HepG2 (cell line): Measurements from ENCODE around the gene KAT2A. TPM values are rescaled to one million over a fixed set of nuclear protein-coding genes. Genes with fewer than 3 reads are reported as not detected.

Source experiments
- MLLT10 ChIP-seq: sonication (generic); formaldehyde crosslinking; IDR thresholded peaks from 2 replicates; pipeline ENCODE4 v1.4.0; 2020; ENCODE audit warnings: missing genetic modification reagents
- NFKB2 ChIP-seq: sonication (generic); formaldehyde crosslinking; IDR thresholded peaks from 2 replicates; pipeline ENCODE4 v1.4.0; 2020; ENCODE audit warnings: missing genetic modification reagents, borderline replicate concordance
- STAT5B ChIP-seq: sonication (generic); formaldehyde crosslinking; IDR thresholded peaks from 2 replicates; pipeline ENCODE4 v1.4.0; 2020; ENCODE audit warnings: missing genetic modification reagents
- TOPORS ChIP-seq: sonication (generic); formaldehyde crosslinking; IDR thresholded peaks from 2 replicates; pipeline ENCODE4 v1.8.0; 2023; ENCODE audit warnings: mild to moderate bottlenecking, missing genetic modification reagents
- ZNF143 ChIP-seq: sonication (generic); formaldehyde crosslinking; IDR thresholded peaks from 2 replicates; pipeline ENCODE4 v1.4.0; 2020; ENCODE audit warnings: missing genetic modification reagents
- ZNF652 ChIP-seq: IDR thresholded peaks from 2 replicates; pipeline ENCODE4 v1.6.1; 2016; ENCODE audit warnings: low read depth, borderline replicate concordance
- ZNF816 ChIP-seq: sonication (generic); formaldehyde crosslinking; IDR thresholded peaks from 2 replicates; pipeline ENCODE4 v1.8.0; 2022; ENCODE audit warnings: missing genetic modification reagents, mild to moderate bottlenecking, borderline replicate concordance
- polyA plus RNA-seq, 8 experiments: library from polyadenylated mRNA; depleted of rRNA in 3 of 8; stranded (reverse) in 7 of 8; unstranded in 1 of 8; fragments of >200 nt; fragmentation: Illumina TruSeq in 4 of 8; extraction: Trizol in 4 of 8; gene quantifications; 2 replicates each; pipeline versions ENCODE4 v1.2.1 to v1.2.3, GENCODE V29; 2011 to 2016; ENCODE audit warnings: low read depth in 4 of 8, missing spikeins in 1 of 8, mixed read lengths in 1 of 8; ENCODE audit not compliant: insufficient read depth in 1 of 8
- total RNA-seq, 5 experiments: library from RNA; depleted of rRNA; stranded (reverse); fragments of >200 nt; fragmentation: Illumina TruSeq; extraction: Trizol; gene quantifications; 2 replicates each; pipeline ENCODE4 v1.2.3, GENCODE V29; 2016; ENCODE audit warnings: low read depth in 1 of 5
- TF ChIP-seq, protein P1 (sequence below): IDR thresholded peaks from 2 replicates; pipeline ENCODE4 v1.6.1; 2018; ENCODE audit warnings: missing genetic modification reagents
- TF ChIP-seq, protein P2 (sequence below): sonication (generic); formaldehyde crosslinking; IDR thresholded peaks from 2 replicates; pipeline ENCODE4 v1.5.1; 2020; ENCODE audit warnings: mild to moderate bottlenecking, missing genetic modification reagents, moderate library complexity
- TF ChIP-seq, protein P3 (sequence below): sonication (generic); formaldehyde crosslinking; IDR thresholded peaks from 2 replicates; pipeline ENCODE4 v1.9.0; 2021; ENCODE audit warnings: mild to moderate bottlenecking, missing genetic modification reagents
- TF ChIP-seq, protein P4 (sequence below): sonication (generic); formaldehyde crosslinking; IDR thresholded peaks from 2 replicates; pipeline ENCODE4 v1.5.0; 2020; ENCODE audit warnings: missing genetic modification reagents
- TF ChIP-seq, protein P5 (sequence below): sonication (generic); IDR thresholded peaks from 2 replicates; pipeline ENCODE4 v1.6.1; 2016; ENCODE audit warnings: low read depth, borderline replicate concordance
- TF ChIP-seq, protein P6 (sequence below): conservative IDR thresholded peaks from 2 replicates; pipeline ENCODE4 v1.6.1; 2018; ENCODE audit warnings: missing genetic modification reagents

Gene KAT2A
- total and polyA plus RNA-seq, 2 of the 13 experiments (the other 11 are each of a cell fraction or from before 2014, with no cell fraction given), result 29.1 to 90.4 TPM

DNA sequence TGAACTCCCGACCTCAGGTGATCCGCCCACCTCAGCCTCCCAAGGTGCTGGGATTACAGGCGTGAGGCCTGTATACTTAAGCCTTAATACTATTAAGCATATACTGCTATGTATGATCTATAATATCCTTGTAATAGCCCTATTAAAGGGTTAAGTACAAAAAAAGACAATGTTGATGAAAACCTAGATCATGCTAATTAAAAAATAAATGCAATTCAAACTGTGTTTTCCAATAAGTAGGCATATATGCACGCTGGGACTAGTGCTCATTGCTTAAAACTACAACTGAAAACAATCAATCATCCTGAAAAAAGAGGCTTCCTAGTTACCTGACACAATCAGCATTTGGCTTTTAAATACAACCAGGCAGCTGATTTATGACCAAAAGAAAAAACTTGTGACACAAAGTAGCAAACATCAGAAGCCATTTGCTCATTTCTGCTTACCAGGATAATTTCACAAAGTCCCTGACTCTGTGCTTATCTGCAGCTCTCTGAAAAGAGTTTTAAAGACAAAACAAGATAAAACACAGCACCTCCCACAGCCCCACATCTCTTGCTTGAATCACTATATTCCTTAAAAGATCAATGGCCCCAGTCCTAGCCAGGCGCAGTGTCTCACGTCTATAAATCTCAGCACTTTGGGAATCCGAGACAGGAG, 34.0 kb downstream of the KAT2A start (continued):
- TF ChIP-seq ZNF143 (CRISPR knock-in tag) (no peak), TOPORS (CRISPR knock-in tag) (no peak), ZNF816 (no peak), ZNF652 (CRISPR knock-in tag) (peak; percentile 67), STAT5B (CRISPR knock-in tag) (no peak), NFKB2 (CRISPR knock-in tag) (no peak), MLLT10 (CRISPR knock-in tag) (no peak)
- TF ChIP-seq, protein P1, sequence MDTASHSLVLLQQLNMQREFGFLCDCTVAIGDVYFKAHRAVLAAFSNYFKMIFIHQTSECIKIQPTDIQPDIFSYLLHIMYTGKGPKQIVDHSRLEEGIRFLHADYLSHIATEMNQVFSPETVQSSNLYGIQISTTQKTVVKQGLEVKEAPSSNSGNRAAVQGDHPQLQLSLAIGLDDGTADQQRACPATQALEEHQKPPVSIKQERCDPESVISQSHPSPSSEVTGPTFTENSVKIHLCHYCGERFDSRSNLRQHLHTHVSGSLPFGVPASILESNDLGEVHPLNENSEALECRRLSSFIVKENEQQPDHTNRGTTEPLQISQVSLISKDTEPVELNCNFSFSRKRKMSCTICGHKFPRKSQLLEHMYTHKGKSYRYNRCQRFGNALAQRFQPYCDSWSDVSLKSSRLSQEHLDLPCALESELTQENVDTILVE, result 0 out of 2 replicates have a peak, but pooled peaks have one; percentile 7
- TF ChIP-seq, protein P2, sequence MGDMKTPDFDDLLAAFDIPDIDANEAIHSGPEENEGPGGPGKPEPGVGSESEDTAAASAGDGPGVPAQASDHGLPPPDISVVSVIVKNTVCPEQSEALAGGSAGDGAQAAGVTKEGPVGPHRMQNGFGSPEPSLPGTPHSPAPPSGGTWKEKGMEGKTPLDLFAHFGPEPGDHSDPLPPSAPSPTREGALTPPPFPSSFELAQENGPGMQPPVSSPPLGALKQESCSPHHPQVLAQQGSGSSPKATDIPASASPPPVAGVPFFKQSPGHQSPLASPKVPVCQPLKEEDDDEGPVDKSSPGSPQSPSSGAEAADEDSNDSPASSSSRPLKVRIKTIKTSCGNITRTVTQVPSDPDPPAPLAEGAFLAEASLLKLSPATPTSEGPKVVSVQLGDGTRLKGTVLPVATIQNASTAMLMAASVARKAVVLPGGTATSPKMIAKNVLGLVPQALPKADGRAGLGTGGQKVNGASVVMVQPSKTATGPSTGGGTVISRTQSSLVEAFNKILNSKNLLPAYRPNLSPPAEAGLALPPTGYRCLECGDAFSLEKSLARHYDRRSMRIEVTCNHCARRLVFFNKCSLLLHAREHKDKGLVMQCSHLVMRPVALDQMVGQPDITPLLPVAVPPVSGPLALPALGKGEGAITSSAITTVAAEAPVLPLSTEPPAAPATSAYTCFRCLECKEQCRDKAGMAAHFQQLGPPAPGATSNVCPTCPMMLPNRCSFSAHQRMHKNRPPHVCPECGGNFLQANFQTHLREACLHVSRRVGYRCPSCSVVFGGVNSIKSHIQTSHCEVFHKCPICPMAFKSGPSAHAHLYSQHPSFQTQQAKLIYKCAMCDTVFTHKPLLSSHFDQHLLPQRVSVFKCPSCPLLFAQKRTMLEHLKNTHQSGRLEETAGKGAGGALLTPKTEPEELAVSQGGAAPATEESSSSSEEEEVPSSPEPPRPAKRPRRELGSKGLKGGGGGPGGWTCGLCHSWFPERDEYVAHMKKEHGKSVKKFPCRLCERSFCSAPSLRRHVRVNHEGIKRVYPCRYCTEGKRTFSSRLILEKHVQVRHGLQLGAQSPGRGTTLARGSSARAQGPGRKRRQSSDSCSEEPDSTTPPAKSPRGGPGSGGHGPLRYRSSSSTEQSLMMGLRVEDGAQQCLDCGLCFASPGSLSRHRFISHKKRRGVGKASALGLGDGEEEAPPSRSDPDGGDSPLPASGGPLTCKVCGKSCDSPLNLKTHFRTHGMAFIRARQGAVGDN, result no peak
- TF ChIP-seq, protein P3, sequence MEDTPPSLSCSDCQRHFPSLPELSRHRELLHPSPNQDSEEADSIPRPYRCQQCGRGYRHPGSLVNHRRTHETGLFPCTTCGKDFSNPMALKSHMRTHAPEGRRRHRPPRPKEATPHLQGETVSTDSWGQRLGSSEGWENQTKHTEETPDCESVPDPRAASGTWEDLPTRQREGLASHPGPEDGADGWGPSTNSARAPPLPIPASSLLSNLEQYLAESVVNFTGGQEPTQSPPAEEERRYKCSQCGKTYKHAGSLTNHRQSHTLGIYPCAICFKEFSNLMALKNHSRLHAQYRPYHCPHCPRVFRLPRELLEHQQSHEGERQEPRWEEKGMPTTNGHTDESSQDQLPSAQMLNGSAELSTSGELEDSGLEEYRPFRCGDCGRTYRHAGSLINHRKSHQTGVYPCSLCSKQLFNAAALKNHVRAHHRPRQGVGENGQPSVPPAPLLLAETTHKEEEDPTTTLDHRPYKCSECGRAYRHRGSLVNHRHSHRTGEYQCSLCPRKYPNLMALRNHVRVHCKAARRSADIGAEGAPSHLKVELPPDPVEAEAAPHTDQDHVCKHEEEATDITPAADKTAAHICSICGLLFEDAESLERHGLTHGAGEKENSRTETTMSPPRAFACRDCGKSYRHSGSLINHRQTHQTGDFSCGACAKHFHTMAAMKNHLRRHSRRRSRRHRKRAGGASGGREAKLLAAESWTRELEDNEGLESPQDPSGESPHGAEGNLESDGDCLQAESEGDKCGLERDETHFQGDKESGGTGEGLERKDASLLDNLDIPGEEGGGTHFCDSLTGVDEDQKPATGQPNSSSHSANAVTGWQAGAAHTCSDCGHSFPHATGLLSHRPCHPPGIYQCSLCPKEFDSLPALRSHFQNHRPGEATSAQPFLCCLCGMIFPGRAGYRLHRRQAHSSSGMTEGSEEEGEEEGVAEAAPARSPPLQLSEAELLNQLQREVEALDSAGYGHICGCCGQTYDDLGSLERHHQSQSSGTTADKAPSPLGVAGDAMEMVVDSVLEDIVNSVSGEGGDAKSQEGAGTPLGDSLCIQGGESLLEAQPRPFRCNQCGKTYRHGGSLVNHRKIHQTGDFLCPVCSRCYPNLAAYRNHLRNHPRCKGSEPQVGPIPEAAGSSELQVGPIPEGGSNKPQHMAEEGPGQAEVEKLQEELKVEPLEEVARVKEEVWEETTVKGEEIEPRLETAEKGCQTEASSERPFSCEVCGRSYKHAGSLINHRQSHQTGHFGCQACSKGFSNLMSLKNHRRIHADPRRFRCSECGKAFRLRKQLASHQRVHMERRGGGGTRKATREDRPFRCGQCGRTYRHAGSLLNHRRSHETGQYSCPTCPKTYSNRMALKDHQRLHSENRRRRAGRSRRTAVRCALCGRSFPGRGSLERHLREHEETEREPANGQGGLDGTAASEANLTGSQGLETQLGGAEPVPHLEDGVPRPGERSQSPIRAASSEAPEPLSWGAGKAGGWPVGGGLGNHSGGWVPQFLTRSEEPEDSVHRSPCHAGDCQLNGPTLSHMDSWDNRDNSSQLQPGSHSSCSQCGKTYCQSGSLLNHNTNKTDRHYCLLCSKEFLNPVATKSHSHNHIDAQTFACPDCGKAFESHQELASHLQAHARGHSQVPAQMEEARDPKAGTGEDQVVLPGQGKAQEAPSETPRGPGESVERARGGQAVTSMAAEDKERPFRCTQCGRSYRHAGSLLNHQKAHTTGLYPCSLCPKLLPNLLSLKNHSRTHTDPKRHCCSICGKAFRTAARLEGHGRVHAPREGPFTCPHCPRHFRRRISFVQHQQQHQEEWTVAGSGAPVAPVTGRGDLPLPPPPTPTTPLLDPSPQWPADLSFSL (CRISPR knock-in tag), result no peak
- TF ChIP-seq, protein P4, sequence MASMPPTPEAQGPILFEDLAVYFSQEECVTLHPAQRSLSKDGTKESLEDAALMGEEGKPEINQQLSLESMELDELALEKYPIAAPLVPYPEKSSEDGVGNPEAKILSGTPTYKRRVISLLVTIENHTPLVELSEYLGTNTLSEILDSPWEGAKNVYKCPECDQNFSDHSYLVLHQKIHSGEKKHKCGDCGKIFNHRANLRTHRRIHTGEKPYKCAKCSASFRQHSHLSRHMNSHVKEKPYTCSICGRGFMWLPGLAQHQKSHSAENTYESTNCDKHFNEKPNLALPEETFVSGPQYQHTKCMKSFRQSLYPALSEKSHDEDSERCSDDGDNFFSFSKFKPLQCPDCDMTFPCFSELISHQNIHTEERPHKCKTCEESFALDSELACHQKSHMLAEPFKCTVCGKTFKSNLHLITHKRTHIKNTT (CRISPR knock-in tag), result no peak
- TF ChIP-seq, protein P5, sequence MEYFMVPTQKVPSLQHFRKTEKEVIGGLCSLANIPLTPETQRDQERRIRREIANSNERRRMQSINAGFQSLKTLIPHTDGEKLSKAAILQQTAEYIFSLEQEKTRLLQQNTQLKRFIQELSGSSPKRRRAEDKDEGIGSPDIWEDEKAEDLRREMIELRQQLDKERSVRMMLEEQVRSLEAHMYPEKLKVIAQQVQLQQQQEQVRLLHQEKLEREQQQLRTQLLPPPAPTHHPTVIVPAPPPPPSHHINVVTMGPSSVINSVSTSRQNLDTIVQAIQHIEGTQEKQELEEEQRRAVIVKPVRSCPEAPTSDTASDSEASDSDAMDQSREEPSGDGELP, result peak; percentile 21; the same call in 1 of the 2 replicates
- TF ChIP-seq, protein P6, sequence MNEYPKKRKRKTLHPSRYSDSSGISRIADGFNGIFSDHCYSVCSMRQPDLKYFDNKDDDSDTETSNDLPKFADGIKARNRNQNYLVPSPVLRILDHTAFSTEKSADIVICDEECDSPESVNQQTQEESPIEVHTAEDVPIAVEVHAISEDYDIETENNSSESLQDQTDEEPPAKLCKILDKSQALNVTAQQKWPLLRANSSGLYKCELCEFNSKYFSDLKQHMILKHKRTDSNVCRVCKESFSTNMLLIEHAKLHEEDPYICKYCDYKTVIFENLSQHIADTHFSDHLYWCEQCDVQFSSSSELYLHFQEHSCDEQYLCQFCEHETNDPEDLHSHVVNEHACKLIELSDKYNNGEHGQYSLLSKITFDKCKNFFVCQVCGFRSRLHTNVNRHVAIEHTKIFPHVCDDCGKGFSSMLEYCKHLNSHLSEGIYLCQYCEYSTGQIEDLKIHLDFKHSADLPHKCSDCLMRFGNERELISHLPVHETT, result no peak
